NT2/D1 (cell line): Measurements from ENCODE around the gene IPMK.

ENCODE experiments used
- SUZ12 ChIP-seq: IDR thresholded peaks from 2 replicates; pipeline ENCODE4 v1.6.1; 2011; ENCODE audit not compliant: insufficient read length, insufficient read depth; ENCODE audit errors: extremely low read depth
- YY1 ChIP-seq: IDR thresholded peaks from 2 replicates; pipeline ENCODE4 v1.6.1; 2011; ENCODE audit not compliant: insufficient read length, insufficient read depth
- ZNF274 ChIP-seq: IDR thresholded peaks from 2 replicates; pipeline ENCODE4 v1.6.1; 2011; ENCODE audit warnings: mild to moderate bottlenecking, low read depth, low read length

DNA sequence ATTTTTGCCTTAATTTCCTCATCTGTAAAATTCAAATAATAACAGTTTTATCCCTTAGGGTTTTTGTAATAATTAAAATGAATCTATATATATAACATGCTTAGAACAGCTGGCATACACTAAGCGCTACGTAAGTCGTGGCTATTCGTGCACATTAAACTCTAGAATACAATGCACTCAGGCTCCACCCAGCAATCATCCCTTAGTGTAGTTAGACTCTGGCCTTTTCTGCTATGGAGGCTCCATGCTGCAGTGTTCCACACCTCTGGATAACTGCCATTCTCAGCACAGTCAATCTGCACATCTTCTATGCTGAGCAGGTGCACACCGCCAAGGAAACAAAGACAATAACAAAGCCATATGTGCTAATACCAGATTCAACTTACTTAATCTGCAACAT lies 92.9 kb downstream of the IPMK start:
- TF ChIP-seq SUZ12 = no peak
- no peak for TF ChIP-seq YY1
- TF ChIP-seq ZNF274 = no peak
